Measurements from ENCODE around the gene MGAT5.

MGAT5 gene

GRCh38 chr2:134336921-134337320, 83.0 kb downstream of the MGAT5 start:
- no peak for DNase-seq (ENCODE audit: low read depth)

GRCh38 chr2:134337631-134338030, 83.8 kb downstream of the MGAT5 start:
- no peak for DNase-seq (ENCODE audit: low read depth)

GRCh38 chr2:134338208-134338607, 84.3 kb downstream of the MGAT5 start:
- no peak for DNase-seq (ENCODE audit: low read depth)

GRCh38 chr2:134341476-134341875, 87.6 kb downstream of the MGAT5 start:
- DNase-seq (ENCODE audit: low read depth) = no peak

- DNase-seq (ENCODE audit: low read depth) = no peak
Observed at GRCh38 chr2:134344954-134345697, 91.3 kb downstream of the MGAT5 start.

- no peak for DNase-seq (ENCODE audit: low read depth)
Observed at GRCh38 chr2:134346141-134346540, 92.3 kb downstream of the MGAT5 start.

- DNase-seq (ENCODE audit: low read depth) = no peak
Observed at GRCh38 chr2:134347756-134348155, 93.9 kb downstream of the MGAT5 start.

- DNase-seq (ENCODE audit: low read depth) = no peak
Observed at GRCh38 chr2:134348239-134348638, 94.4 kb downstream of the MGAT5 start.

- no peak for DNase-seq (ENCODE audit: low read depth)
Observed at GRCh38 chr2:134348760-134349159, 94.9 kb downstream of the MGAT5 start.

- DNase-seq (ENCODE audit: low read depth) = no peak
Observed at GRCh38 chr2:134351016-134351415, 97.1 kb downstream of the MGAT5 start.

GRCh38 chr2:134351899-134352298, 98.0 kb downstream of the MGAT5 start:
- no peak for DNase-seq (ENCODE audit: low read depth)

GRCh38 chr2:134352844-134353243, 99.0 kb downstream of the MGAT5 start:
- no peak for DNase-seq (ENCODE audit: low read depth)

GRCh38 chr2:134354611-134355010, 100.7 kb downstream of the MGAT5 start:
- no peak for DNase-seq (ENCODE audit: low read depth)

- DNase-seq (ENCODE audit: low read depth) = no peak
Observed at GRCh38 chr2:134357814-134358213, 103.9 kb downstream of the MGAT5 start.

GRCh38 chr2:134359367-134360081, 105.7 kb downstream of the MGAT5 start:
- DNase-seq (ENCODE audit: low read depth) = no peak

GRCh38 chr2:134360745-134361487, 107.0 kb downstream of the MGAT5 start:
- DNase-seq (ENCODE audit: low read depth) = no peak

GRCh38 chr2:134361648-134362047, 107.8 kb downstream of the MGAT5 start:
- DNase-seq (ENCODE audit: low read depth) = no peak

- DNase-seq (ENCODE audit: low read depth) = no peak
Observed at GRCh38 chr2:134362152-134362668, 108.3 kb downstream of the MGAT5 start.

- DNase-seq (ENCODE audit: low read depth) = no peak
Observed at GRCh38 chr2:134362740-134363139, 108.9 kb downstream of the MGAT5 start.

- DNase-seq (ENCODE audit: low read depth) = no peak
Observed at GRCh38 chr2:134365356-134365755, 111.5 kb downstream of the MGAT5 start.

GRCh38 chr2:134366359-134366758, 112.5 kb downstream of the MGAT5 start:
- no peak for DNase-seq (ENCODE audit: low read depth)

- no peak for DNase-seq (ENCODE audit: low read depth)
Observed at GRCh38 chr2:134367213-134367612, 113.3 kb downstream of the MGAT5 start.
